Fibroblast of pulmonary artery (primary cell): Measurements from ENCODE around the gene PIEZO2.

Experiments used
- DNase-seq: peaks from one replicate; pipeline ENCODE4 v3.0.0-alpha.2; 2010; ENCODE audit warnings: low read depth
- H3K4me3 ChIP-seq: replicated peaks from 2 replicates; pipeline ENCODE4 v1.5.1; 2011; ENCODE audit warnings: low read depth, mild to moderate bottlenecking, control low read depth, low read length, moderate library complexity
- TF ChIP-seq, protein P1 (sequence below): IDR thresholded peaks from 2 replicates; pipeline ENCODE4 v1.5.1; 2011; ENCODE audit warnings: mild to moderate bottlenecking, control low read depth, low read length, inconsistent platforms; ENCODE audit errors: missing control alignments

Gene PIEZO2

DNA sequence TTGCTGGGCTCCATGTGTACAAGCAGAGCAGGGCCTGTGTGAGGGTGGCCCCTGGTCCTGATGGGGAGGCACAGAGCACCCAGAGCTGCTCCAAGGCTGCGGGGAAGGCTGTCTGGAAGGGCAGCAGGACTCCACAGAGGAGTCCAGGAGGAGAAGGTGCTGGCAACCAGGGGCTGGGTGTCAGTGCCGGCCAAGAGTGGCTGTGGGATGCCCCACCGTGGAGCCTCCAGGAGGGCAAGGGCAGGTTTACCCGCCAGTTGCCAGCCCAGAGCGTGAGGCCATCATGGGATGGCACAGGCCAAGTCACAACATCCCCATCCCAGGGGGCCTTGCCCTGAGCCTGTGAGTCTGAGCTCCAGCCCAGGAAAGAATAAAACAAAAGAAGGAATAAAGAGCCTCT is 381.7 kb downstream of the PIEZO2 start:
- DNase-seq = no peak
- no peak overlapping the region for H3K4me3 ChIP-seq
- TF ChIP-seq, protein P1, sequence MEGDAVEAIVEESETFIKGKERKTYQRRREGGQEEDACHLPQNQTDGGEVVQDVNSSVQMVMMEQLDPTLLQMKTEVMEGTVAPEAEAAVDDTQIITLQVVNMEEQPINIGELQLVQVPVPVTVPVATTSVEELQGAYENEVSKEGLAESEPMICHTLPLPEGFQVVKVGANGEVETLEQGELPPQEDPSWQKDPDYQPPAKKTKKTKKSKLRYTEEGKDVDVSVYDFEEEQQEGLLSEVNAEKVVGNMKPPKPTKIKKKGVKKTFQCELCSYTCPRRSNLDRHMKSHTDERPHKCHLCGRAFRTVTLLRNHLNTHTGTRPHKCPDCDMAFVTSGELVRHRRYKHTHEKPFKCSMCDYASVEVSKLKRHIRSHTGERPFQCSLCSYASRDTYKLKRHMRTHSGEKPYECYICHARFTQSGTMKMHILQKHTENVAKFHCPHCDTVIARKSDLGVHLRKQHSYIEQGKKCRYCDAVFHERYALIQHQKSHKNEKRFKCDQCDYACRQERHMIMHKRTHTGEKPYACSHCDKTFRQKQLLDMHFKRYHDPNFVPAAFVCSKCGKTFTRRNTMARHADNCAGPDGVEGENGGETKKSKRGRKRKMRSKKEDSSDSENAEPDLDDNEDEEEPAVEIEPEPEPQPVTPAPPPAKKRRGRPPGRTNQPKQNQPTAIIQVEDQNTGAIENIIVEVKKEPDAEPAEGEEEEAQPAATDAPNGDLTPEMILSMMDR = no peak

DNA sequence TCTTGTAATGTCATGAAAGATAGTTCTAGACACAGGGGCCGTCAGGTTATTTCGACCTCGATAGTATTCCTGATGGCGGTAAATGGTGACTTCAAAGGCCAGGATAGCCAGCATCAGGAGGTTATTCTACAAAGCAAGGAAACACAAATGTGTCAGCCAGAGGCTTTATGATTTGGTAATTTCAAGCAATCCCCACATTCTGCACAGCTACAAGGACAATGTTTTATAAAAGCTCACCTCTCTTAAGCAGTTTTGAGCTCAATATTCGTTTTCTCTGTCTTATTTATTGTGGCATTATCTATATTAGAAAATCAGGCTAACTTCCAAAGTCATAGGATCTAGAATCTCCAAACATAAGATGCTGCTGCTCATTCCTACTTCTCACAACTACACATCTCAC is 388.4 kb downstream of the PIEZO2 start:
- no peak overlapping the region for H3K4me3 ChIP-seq
- TF ChIP-seq, protein P1 = no peak
- DNase-seq = no peak

DNA sequence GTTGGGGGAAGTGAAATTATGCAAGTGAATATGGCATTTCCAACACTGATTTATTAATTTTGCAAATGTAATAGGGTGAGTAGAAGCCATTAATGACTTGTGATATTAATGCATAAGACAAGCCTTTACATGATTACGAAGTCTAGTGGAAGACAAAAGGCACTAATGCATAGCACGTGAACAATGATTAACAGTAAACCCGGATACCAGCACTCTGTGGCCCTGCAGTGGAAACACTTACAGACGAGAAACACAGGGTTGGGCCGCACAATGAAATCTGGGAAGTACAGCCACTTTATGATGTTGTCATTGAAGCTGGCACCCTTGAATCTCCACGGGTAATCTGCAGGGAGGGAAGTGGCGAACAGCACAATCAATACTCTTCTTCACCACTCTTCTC is 390.1 kb downstream of the PIEZO2 start:
- DNase-seq = no peak
- no peak overlapping the region for H3K4me3 ChIP-seq
- TF ChIP-seq, protein P1 = no peak

DNA sequence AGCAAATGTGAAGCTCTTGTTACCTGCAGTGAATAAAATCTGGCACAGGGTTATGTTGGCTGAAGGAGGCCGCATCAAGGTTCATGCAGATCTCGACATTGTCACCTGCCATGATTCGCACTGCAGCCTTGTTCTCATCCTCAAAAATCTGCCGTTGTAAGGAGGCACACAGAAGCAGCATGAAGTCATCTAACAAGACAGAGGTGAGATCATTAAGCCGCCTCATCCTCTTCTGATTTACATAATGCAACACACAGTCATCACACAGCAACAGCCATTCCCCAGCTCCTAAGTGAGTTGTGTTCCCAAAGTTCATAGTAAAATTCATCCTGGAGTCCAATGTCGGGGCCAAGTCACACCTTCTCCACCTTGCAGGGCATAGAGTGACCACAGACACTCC is 391.4 kb downstream of the PIEZO2 start:
- no peak overlapping the region for H3K4me3 ChIP-seq
- no peak for DNase-seq
- TF ChIP-seq, protein P1 = no peak

DNA sequence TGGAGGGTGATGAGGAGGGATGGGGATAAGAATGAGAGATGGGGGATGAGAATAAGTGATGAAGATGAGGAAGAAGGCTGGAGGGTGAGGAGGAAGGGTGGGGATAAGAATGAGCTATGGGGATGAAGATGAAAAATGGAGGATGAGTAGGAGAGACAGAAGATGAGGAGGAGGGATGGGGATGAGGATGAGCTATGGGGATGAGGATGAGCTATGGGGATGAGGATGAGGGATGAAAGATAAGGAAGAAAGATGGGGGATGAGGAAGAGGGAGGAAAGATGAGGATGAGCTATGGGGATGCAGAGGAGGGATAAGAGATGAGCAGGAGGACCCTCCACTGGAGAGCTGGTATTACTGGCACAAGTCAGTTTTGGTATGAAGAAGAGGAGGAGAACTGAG is 392.0 kb downstream of the PIEZO2 start:
- DNase-seq = no peak
- TF ChIP-seq, protein P1 = no peak
- no peak overlapping the region for H3K4me3 ChIP-seq

DNA sequence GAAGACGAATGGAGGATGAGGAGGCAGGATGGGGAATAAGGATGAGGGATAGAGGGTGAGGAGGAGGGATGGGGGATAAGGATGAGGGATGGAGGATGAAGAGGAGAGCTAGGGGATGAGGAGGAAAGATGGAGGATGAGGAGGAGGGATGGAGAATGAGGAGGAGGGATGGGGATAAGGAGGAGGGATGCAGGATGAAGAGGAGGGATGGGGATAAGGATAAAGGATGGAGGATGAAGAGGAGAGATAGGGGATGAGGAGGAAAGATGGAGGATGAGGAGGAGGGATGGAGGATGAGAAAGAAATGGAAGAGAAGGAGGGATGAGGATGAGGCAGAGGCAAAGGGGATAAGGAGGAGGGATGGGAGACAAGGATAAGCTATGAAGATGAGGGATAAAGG is 393.5 kb downstream of the PIEZO2 start:
- no peak overlapping the region for H3K4me3 ChIP-seq
- no peak for DNase-seq
- TF ChIP-seq, protein P1 = no peak

DNA sequence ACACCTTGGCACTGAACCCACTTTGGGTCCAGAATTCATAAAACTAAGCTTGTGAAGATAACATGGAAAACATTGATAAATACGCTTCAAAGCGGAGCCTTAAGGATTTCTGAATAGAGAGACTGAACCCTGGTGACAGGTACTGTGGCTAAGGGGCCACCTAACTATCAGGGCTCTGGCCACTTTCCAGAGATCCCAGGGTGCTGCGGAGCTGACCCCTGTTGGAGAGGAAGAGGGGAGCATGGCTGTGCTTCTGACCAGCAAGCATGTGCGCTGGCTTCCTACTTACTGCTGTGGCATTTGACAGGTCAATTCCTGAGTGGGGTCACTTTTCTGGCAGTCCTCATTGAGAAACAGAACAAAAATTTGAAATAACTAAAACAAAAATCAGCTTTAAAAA is 395.2 kb downstream of the PIEZO2 start:
- H3K4me3 ChIP-seq = no peak overlapping the region
- TF ChIP-seq, protein P1 = no peak
- DNase-seq = no peak
